ENCODE results near the gene PIK3C3.

- TF ChIP-seq POLR2AphosphoS5 (IDR thresholded peaks at IDR 0.05) (no peak), CTCF (IDR thresholded peaks at IDR 0.05) (no peak), POLR2A (IDR thresholded peaks at IDR 0.05; ENCODE audit: low read depth) (no peak)
Observed at GRCh38 chr18:42100911-42101310, 145.9 kb downstream of the PIK3C3 start.

All from esophagus muscularis mucosa (tissue), 3 donors.